ENCODE data around the gene IRX6. TPM values are rescaled to one million over a fixed set of nuclear protein-coding genes. Genes with fewer than 3 reads are reported as not detected.

IRX6 gene
- total and polyA plus RNA-seq, 2 of the 8 experiments (the other 6 are each of a cell fraction or from before 2014, with no cell fraction given): 0.61 TPM; not detected in 1

- Histone ChIP-seq H3K9me3 (ENCODE audit: insufficient read depth in 2 of 2, low read depth in 1 of 2, low read length in 1 of 2) (0 out of 4 replicates have a peak, but pooled peaks cover 0 to 9% of the 10 kb centered on the region in 2 experiments), H2BK12ac (ENCODE audit: low read depth, low read length) (no peak overlapping the region), H3K4ac (replicated peaks; ENCODE audit: insufficient read length, low read depth, low read length) (no peak overlapping the region), H3K27ac (ENCODE audit: low read depth, low read length) (no peak overlapping the region), H3K4me1 (replicated peaks in 1 of 4; ENCODE audit: control insufficient read depth in 3 of 4, insufficient read depth in 4 of 4, low read length in 3 of 4) (peaks cover 0 to 11% (median 2%) of the 10 kb centered on the region in 4 experiments; a peak in 1 of 7 replicates), H3K4me3 (ENCODE audit: extremely low read depth in 1 of 4, insufficient read depth in 2 of 4, low read depth in 3 of 4, low read length in 4 of 4) (no peak overlapping the region), H4K5ac (ENCODE audit: insufficient read length, low read depth, low read length) (no peak overlapping the region), H3K18ac (ENCODE audit: extremely low read depth, low read length) (no peak overlapping the region), H2BK120ac (replicated peaks; ENCODE audit: low read depth, low read length) (no peak overlapping the region), H3K27me3 (replicated peaks in 1 of 4; ENCODE audit: control insufficient read depth in 3 of 4, extremely low read depth in 1 of 4, insufficient read depth in 3 of 4, low read length in 3 of 4) (no peaks in the 10 kb centered on the region), H3K79me1 (ENCODE audit: low read depth, low read length) (no peaks in the 10 kb centered on the region), H4K8ac (ENCODE audit: extremely low read depth, insufficient read depth, low read length) (no peak overlapping the region), H3K79me2 (ENCODE audit: control insufficient read depth in 1 of 2, insufficient read depth in 2 of 2, low read length in 2 of 2) (no peaks in the 10 kb centered on the region), H3K9ac (replicated peaks in 1 of 4; ENCODE audit: extremely low read depth in 1 of 4, low read depth in 3 of 4, low read length in 3 of 4) (no peak overlapping the region), H3K14ac (ENCODE audit: insufficient read length) (no peak overlapping the region), H3K56ac (replicated peaks; ENCODE audit: insufficient read length, low read depth, low read length) (no peak overlapping the region), H3K4me2 (ENCODE audit: insufficient read depth in 1 of 2, low read depth in 2 of 2, low read length in 2 of 2) (no peak overlapping the region), H3K36me3 (ENCODE audit: control insufficient read depth in 2 of 4, insufficient read depth in 4 of 4, low read length in 3 of 4) (no peaks in the 10 kb centered on the region), H2BK15ac (ENCODE audit: low read length) (no peak overlapping the region), H4K20me1 (replicated peaks in 1 of 2; ENCODE audit: control insufficient read depth in 1 of 2, insufficient read depth in 2 of 2, low read length in 2 of 2) (no peaks in the 10 kb centered on the region), H2BK5ac (ENCODE audit: low read depth, low read length) (no peak overlapping the region), H2AK5ac (ENCODE audit: low read depth, low read length) (no peak overlapping the region), H3K23ac (ENCODE audit: insufficient read length) (no peak overlapping the region), H2BK20ac (ENCODE audit: low read length) (no peak overlapping the region), H4K91ac (replicated peaks; ENCODE audit: insufficient read length, low read length) (no peak overlapping the region), H3K23me2 (ENCODE audit: low read depth, low read length) (no peaks in the 10 kb centered on the region), H2AFZ (ENCODE audit: low read length) (no peak overlapping the region)
- ChIA-PET POLR2A (ENCODE audit: partially characterized antibody) (no interaction called here), CTCF (ENCODE audit: partially characterized antibody) (no interaction called here)
- whole genome bisulfite sequencing, 2 experiments (ENCODE audit: extremely low coverage in 1 of 2, insufficient coverage in 1 of 2, insufficient read length in 1 of 2, insufficient replicate concordance in 2 of 2, low coverage in 1 of 2, low lambda C conversion rate in 2 of 2, missing lambda C conversion rate in 1 of 2): 89% methylated on average over 11 of the region's 11 CpGs; no CpG with 5 or more reads in 1 of the 2 experiments
- no peak for FAIRE-seq
- no peak for DNase-seq (ENCODE audit: low read depth in 1 of 2, low spot score in 2 of 2)
- no peak for TF ChIP-seq NRF1 (IDR thresholded peaks at IDR 0.05; ENCODE audit: low read depth, low read length)
- TF ChIP-seq EGR1 (IDR thresholded peaks at IDR 0.05; ENCODE audit: borderline replicate concordance, low read depth, low read length): no peak
- TF ChIP-seq TCF12 (IDR thresholded peaks at IDR 0.05; ENCODE audit: low read depth, low read length): no peak
- no peak for TF ChIP-seq EP300 (IDR thresholded peaks at IDR 0.05; ENCODE audit: borderline replicate concordance in 1 of 2, low read depth in 2 of 2, low read length in 2 of 2)
- TF ChIP-seq CBX5 (IDR thresholded peaks at IDR 0.05; ENCODE audit: low read depth, low read length): no peak
- TF ChIP-seq ATF3 (IDR thresholded peaks at IDR 0.05; ENCODE audit: insufficient read depth, low read depth, low read length): no peak
- TF ChIP-seq CREB1 (IDR thresholded peaks at IDR 0.05): no peak
- no peak for TF ChIP-seq ATF2 (IDR thresholded peaks at IDR 0.05; ENCODE audit: low read length)
- TF ChIP-seq CHD2 (IDR thresholded peaks at IDR 0.05; ENCODE audit: low read length): no peak
These were observed 22.5 kb upstream of the IRX6 start for GRCh38 chr16:55301385-55302008.
